Spleen (tissue), 7 donors: ENCODE results near the gene HMGN2.

Source experiments
- CTCF ChIP-seq, 11 experiments: fragments of 200-600 bp in 7 of 11; fragments of 450-650 bp in 4 of 11; sonication (generic) in 4 of 11; IDR thresholded peaks in 8 of 11; conservative IDR thresholded peaks in 3 of 11; 1 replicate in 7 of 11; 2 replicates in 4 of 11; pipeline versions ENCODE4 v1.4.0 to v1.8.0; 2016 to 2021; ENCODE audit warnings: antibody characterized with exemption in 11 of 11, inconsistent platforms in 4 of 11, mild to moderate bottlenecking in 1 of 11
- POLR2A ChIP-seq, 3 donors: fragments of 450-650 bp; IDR thresholded peaks; one replicate each; pipeline ENCODE4 v1.5.1; 2017; ENCODE audit warnings: antibody characterized with exemption in 3 of 3, mild to moderate bottlenecking in 1 of 3
- donor health status: DM: no; HTN: no; CAD: no; lungs with moderate emphysema.
- donor health status: DM: no; HTN: no; CAD: no.
- donor health status: DM: no; HTN: no; CAD: no.

- TF ChIP-seq CTCF (IDR thresholded peaks at IDR 0.05 in 8 of 11, conservative IDR thresholded peaks at IDR 0.05 in 3 of 11) (no peak), POLR2A (IDR thresholded peaks at IDR 0.05) (peak in 2 of 3 donors; percentile 39 to 41)
Measured at GRCh38 chr1:26472320-26472900, at the start of gene HMGN2.
